HEK293 (cell line): ENCODE measurements around the gene FAM219B.

Experiments used
- BCL11A ChIP-seq: fragments of 450-650 bp; formaldehyde crosslinking; IDR thresholded peaks from 2 replicates; pipeline ENCODE4 v1.5.1; 2016; ENCODE audit warnings: low read depth, missing biosample characterization, missing genetic modification characterization
- KLF7 ChIP-seq: fragments of 450-650 bp; formaldehyde crosslinking; IDR thresholded peaks from 2 replicates; pipeline ENCODE4 v1.5.1; 2016; ENCODE audit warnings: missing biosample characterization, missing genetic modification characterization, borderline replicate concordance
- ZBTB48 ChIP-seq: fragments of 450-650 bp; formaldehyde crosslinking; IDR thresholded peaks from 2 replicates; pipeline ENCODE4 v1.5.1; 2016; ENCODE audit warnings: missing biosample characterization, missing genetic modification characterization
- ZEB2 ChIP-seq: fragments of 450-650 bp; formaldehyde crosslinking; IDR thresholded peaks from 2 replicates; pipeline ENCODE4 v1.5.1; 2016; ENCODE audit warnings: missing biosample characterization, missing genetic modification characterization
- ZNF133 ChIP-seq: fragments of 450-650 bp; formaldehyde crosslinking; IDR thresholded peaks from 2 replicates; pipeline ENCODE4 v1.5.1; 2016; ENCODE audit warnings: missing biosample characterization, missing genetic modification characterization
- ZNF202 ChIP-seq: fragments of 450-650 bp; formaldehyde crosslinking; IDR thresholded peaks from 2 replicates; pipeline ENCODE4 v1.5.1; 2016; ENCODE audit warnings: missing biosample characterization, missing genetic modification characterization, borderline replicate concordance
- ZNF274 ChIP-seq, 2 experiments: fragments of 200-500 bp in 1 of 2; fragments of 450-650 bp in 1 of 2; sonication (Bioruptor generic) in 1 of 2; formaldehyde crosslinking in 1 of 2; IDR thresholded peaks; 2 replicates each; pipeline versions ENCODE4 v1.5.1 to v1.6.1; 2014 to 2016; ENCODE audit warnings: borderline replicate concordance in 1 of 2, inconsistent platforms in 1 of 2, low read length in 1 of 2, missing biosample characterization in 1 of 2, missing genetic modification characterization in 1 of 2
- ZNF701 ChIP-seq: fragments of 450-650 bp; formaldehyde crosslinking; IDR thresholded peaks from 2 replicates; pipeline ENCODE4 v1.5.1; 2016; ENCODE audit warnings: missing biosample characterization, missing genetic modification characterization
- TF ChIP-seq, protein P1 (sequence below): fragments of 450-650 bp; formaldehyde crosslinking; IDR thresholded peaks from 2 replicates; pipeline ENCODE4 v1.5.1; 2016; ENCODE audit warnings: missing biosample characterization, missing genetic modification characterization
- TF ChIP-seq, protein P2 (sequence below): fragments of 450-650 bp; formaldehyde crosslinking; IDR thresholded peaks from 2 replicates; pipeline ENCODE4 v1.5.1; 2016; ENCODE audit warnings: missing biosample characterization, missing genetic modification characterization
- TF ChIP-seq, protein P3 (sequence below): fragments of 450-650 bp; formaldehyde crosslinking; IDR thresholded peaks from 2 replicates; pipeline ENCODE4 v1.5.1; 2016; ENCODE audit warnings: missing biosample characterization, missing genetic modification characterization
- TF ChIP-seq, protein P4 (sequence below): fragments of 450-650 bp; formaldehyde crosslinking; IDR thresholded peaks from 2 replicates; pipeline ENCODE4 v1.5.1; 2017; ENCODE audit warnings: missing biosample characterization, missing genetic modification characterization

DNA sequence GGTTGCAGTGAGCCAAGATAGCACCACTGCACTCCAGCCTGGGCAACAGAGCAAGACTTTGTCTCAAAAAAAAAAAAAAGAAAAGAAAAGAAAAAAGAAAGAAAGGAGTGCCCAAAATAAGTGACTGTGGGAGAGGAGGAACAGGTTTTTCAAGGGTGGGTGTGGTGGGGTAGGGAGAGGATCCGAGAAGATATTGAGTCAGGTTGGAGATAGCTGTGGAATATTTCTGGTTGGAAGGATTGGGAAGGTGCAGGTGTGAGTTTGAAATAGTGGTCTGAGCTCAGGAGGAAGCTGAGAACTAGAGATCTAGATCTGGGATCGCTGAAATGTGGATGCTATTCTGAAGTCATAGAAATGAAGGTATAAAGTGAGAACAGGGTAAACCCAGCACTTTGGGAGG is 41.3 kb downstream of the FAM219B start:
- TF ChIP-seq ZEB2 (no peak), KLF7 (no peak), ZNF274 (IDR thresholded peaks at IDR 0.05; ENCODE audit: low read length) (no peak), ZNF274 (tag by site-specific recombination; IDR thresholded peaks at IDR 0.05; ENCODE audit: borderline replicate concordance) (no peak), BCL11A (no peak), ZBTB48 (tag by site-specific recombination) (no peak), ZNF202 (tag by site-specific recombination) (no peak), ZNF701 (no peak), ZNF133 (no peak)
- TF ChIP-seq, protein P1, sequence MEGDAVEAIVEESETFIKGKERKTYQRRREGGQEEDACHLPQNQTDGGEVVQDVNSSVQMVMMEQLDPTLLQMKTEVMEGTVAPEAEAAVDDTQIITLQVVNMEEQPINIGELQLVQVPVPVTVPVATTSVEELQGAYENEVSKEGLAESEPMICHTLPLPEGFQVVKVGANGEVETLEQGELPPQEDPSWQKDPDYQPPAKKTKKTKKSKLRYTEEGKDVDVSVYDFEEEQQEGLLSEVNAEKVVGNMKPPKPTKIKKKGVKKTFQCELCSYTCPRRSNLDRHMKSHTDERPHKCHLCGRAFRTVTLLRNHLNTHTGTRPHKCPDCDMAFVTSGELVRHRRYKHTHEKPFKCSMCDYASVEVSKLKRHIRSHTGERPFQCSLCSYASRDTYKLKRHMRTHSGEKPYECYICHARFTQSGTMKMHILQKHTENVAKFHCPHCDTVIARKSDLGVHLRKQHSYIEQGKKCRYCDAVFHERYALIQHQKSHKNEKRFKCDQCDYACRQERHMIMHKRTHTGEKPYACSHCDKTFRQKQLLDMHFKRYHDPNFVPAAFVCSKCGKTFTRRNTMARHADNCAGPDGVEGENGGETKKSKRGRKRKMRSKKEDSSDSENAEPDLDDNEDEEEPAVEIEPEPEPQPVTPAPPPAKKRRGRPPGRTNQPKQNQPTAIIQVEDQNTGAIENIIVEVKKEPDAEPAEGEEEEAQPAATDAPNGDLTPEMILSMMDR (tag by site-specific recombination): no peak
- TF ChIP-seq, protein P2, sequence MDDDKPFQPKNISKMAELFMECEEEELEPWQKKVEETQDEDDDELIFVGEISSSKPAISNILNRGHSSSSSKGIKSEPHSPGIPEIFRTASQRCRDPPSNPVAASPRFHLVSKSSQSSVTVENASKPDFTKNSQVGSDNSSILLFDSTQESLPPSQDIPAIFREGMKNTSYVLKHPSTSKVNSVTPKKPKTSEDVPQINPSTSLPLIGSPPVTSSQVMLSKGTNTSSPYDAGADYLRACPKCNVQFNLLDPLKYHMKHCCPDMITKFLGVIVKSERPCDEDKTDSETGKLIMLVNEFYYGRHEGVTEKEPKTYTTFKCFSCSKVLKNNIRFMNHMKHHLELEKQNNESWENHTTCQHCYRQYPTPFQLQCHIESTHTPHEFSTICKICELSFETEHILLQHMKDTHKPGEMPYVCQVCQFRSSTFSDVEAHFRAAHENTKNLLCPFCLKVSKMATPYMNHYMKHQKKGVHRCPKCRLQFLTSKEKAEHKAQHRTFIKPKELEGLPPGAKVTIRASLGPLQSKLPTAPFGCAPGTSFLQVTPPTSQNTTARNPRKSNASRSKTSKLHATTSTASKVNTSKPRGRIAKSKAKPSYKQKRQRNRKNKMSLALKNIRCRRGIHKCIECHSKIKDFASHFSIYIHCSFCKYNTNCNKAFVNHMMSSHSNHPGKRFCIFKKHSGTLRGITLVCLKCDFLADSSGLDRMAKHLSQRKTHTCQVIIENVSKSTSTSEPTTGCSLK (tag by site-specific recombination): no peak
- TF ChIP-seq, protein P3, sequence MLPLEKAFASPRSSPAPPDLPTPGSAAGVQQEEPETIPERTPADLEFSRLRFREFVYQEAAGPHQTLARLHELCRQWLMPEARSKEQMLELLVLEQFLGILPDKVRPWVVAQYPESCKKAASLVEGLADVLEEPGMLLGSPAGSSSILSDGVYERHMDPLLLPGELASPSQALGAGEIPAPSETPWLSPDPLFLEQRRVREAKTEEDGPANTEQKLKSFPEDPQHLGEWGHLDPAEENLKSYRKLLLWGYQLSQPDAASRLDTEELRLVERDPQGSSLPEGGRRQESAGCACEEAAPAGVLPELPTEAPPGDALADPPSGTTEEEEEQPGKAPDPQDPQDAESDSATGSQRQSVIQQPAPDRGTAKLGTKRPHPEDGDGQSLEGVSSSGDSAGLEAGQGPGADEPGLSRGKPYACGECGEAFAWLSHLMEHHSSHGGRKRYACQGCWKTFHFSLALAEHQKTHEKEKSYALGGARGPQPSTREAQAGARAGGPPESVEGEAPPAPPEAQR (tag by site-specific recombination): no peak
- TF ChIP-seq, protein P4, sequence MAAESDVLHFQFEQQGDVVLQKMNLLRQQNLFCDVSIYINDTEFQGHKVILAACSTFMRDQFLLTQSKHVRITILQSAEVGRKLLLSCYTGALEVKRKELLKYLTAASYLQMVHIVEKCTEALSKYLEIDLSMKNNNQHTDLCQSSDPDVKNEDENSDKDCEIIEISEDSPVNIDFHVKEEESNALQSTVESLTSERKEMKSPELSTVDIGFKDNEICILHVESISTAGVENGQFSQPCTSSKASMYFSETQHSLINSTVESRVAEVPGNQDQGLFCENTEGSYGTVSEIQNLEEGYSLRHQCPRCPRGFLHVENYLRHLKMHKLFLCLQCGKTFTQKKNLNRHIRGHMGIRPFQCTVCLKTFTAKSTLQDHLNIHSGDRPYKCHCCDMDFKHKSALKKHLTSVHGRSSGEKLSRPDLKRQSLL (tag by site-specific recombination): no peak
